IPS-15b (cell line): ENCODE measurements around the gene ZFP90.

Source experiments
- H3K27me3 ChIP-seq: one replicate; pipeline ENCODE4 v1.6.1; 2013; ENCODE audit warnings: low read length; ENCODE audit not compliant: control insufficient read depth, insufficient read depth
- H3K36me3 ChIP-seq: one replicate; pipeline ENCODE4 v1.6.1; 2013; ENCODE audit warnings: low read length; ENCODE audit not compliant: control insufficient read depth, insufficient read depth
- H3K4me1 ChIP-seq: one replicate; pipeline ENCODE4 v1.6.1; 2013; ENCODE audit warnings: mild to moderate bottlenecking, low read length; ENCODE audit not compliant: control insufficient read depth, insufficient read depth
- H3K4me3 ChIP-seq: one replicate; pipeline ENCODE4 v1.5.1; 2013; ENCODE audit warnings: low read depth, low read length
- H3K9ac ChIP-seq: one replicate; pipeline ENCODE4 v1.6.1; 2013; ENCODE audit warnings: low read depth, mild to moderate bottlenecking, low read length
- H3K9me3 ChIP-seq: one replicate; pipeline ENCODE4 v1.6.1; 2013; ENCODE audit warnings: mild to moderate bottlenecking, low read length; ENCODE audit not compliant: control insufficient read depth, insufficient read depth

ZFP90 gene

DNA sequence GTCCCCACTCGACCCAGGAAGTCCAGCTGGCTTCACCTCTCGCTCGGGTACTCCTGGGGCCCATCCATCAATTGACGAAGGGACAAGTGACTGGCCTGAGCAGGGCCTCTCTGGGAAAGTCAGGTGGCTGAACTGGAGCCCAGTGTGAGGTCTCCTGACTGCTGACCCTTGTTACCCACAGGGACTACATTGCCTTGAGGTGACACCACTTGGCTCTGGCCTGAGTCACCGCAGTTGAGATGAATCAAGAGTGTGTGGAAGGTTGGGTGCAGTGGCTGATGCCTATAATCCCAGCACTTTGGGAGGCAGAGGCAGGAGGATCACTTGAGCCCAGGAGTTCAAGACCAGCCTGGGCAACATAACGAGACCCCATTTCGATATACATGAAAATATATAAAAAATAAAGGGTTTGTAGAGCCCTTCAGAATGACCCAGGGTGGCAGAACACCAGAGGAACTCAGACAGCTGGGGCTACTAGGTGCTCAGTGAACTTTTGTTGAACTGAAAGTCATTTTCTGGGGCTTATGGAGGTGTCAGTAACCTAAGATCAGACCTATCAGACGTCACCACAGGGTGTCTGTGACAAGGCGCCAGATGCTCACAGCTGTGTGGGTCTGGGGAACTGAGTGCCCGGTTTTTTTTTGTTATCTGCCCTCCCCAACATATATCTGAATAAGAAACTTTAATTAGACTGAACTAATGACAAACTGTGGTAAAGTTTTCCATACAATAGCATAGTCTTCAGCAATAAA lies 14.8 kb upstream of the ZFP90 start:
- H3K36me3 ChIP-seq, result no peaks in the 10 kb centered on the region
- H3K9ac ChIP-seq, result no peak overlapping the region
- no peaks in the 10 kb centered on the region for H3K9me3 ChIP-seq
- H3K4me3 ChIP-seq, result no peak overlapping the region
- peaks cover 8% of the 10 kb centered on the region for H3K27me3 ChIP-seq
- H3K4me1 ChIP-seq, result no peaks in the 10 kb centered on the region

GRCh38 chr16:68526143-68526781 lies 12.8 kb upstream of the ZFP90 start:
- Histone ChIP-seq H3K4me3 (no peak overlapping the region), H3K9me3 (no peaks in the 10 kb centered on the region), H3K4me1 (no peaks in the 10 kb centered on the region), H3K9ac (no peak overlapping the region), H3K36me3 (no peaks in the 10 kb centered on the region), H3K27me3 (peaks cover 24% of the 10 kb centered on the region)

DNA sequence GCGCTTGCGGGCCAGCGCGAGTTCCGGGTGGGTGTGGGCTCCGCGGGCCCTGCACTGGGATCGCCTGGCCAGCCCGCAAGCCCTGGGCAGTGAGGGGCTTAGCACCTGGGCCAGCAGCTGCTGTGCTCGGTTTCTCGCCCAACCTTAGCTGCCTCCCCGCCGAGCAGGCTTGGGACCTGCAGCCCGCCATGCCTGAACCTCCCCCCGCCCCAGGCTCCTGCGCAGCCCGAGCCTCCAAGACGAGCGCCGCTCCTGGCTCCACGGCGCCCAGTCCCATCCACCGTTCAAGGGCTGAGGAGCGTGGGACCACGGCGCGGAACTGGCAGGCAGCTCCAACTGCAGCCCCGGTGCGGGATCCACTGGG lies 12.3 kb upstream of the ZFP90 start:
- H3K9me3 ChIP-seq, result no peaks in the 10 kb centered on the region
- H3K9ac ChIP-seq, result no peak overlapping the region
- H3K36me3 ChIP-seq, result no peaks in the 10 kb centered on the region
- peaks cover 27% of the 10 kb centered on the region for H3K27me3 ChIP-seq
- no peaks in the 10 kb centered on the region for H3K4me1 ChIP-seq
- no peak overlapping the region for H3K4me3 ChIP-seq

GRCh38 chr16:68528233-68528632 lies 10.9 kb upstream of the ZFP90 start:
- H3K9me3 ChIP-seq, result no peaks in the 10 kb centered on the region
- H3K36me3 ChIP-seq, result no peaks in the 10 kb centered on the region
- H3K9ac ChIP-seq, result no peak overlapping the region
- H3K4me1 ChIP-seq, result no peaks in the 10 kb centered on the region
- peaks cover 27% of the 10 kb centered on the region for H3K27me3 ChIP-seq
- H3K4me3 ChIP-seq, result no peak overlapping the region

DNA sequence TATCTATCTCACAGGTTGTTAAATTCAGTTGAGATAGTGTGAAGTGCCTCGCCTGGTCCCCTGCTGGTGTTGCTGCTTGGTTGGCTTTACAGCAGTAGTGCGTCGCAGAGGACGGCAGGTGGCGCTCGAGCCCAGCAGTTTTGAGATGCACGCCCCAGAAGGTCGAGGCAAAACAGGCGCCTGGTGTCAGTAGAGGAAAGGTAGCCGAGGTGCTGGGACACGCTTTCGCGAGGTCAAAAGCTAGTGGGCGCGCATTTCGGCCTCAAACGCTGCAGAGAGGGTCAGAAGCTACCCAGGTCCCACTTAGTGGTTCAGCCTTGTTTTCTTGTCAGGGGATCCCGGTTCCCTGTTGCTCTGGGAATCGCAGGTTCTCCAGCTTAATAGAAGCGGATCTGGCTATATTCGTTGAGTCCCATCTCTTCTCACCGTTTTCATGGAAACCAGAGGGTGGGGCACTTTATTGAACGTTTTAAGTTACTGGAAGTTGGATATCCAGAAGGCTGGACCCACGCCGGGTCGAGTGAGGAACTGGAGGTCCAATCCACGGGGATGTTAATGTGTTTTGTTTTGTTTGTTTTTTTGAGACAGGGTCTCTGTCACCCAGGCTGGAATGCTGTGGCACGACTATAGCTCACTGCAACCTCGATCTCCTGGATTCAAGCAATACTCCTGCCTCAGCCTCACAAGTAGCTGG lies 10.3 kb upstream of the ZFP90 start:
- no peak overlapping the region for H3K4me3 ChIP-seq
- no peak overlapping the region for H3K9ac ChIP-seq

GRCh38 chr16:68529608-68529930 lies 9.5 kb upstream of the ZFP90 start:
- peak overlapping the region; percentile 70 for H3K4me3 ChIP-seq
- H3K27me3 ChIP-seq, result peaks cover 27% of the 10 kb centered on the region
- H3K4me1 ChIP-seq, result no peaks in the 10 kb centered on the region
- H3K9me3 ChIP-seq, result no peaks in the 10 kb centered on the region
- H3K36me3 ChIP-seq, result no peaks in the 10 kb centered on the region
- no peak overlapping the region for H3K9ac ChIP-seq

More for the DNA sequence above, 10.3 kb upstream of the ZFP90 start:
- Histone ChIP-seq H3K36me3 (no peaks in the 10 kb centered on the region), H3K27me3 (peaks cover 27% of the 10 kb centered on the region), H3K4me1 (no peaks in the 10 kb centered on the region), H3K9me3 (no peaks in the 10 kb centered on the region)

GRCh38 chr16:68529931-68530701 lies 9.0 kb upstream of the ZFP90 start:
- H3K9ac ChIP-seq, result peak overlapping the region; percentile 37
- H3K4me3 ChIP-seq, result peak overlapping the region; percentile 70
- H3K4me1 ChIP-seq, result no peaks in the 10 kb centered on the region
- H3K36me3 ChIP-seq, result no peaks in the 10 kb centered on the region
- H3K27me3 ChIP-seq, result peaks cover 27% of the 10 kb centered on the region
- H3K9me3 ChIP-seq, result no peaks in the 10 kb centered on the region

DNA sequence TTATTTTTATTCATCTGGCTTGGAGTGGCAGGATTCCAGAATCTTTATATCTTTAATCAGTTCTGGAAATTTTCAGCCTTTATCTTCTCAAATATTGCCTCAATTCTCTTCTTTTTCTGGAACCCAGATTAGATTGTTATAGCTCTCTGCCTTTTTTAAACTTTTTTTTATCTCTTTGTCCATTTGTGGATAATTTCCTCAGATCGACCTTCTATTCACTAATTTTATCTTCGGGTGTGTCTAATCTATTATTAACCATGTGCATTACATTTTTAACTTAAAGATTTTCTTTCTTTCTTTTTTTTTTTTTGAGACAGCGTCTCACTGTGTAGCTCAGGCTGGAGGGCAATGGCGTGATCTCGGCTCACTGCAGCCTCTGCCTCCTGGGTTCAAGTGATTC lies 5.2 kb upstream of the ZFP90 start:
- H3K9ac ChIP-seq, result no peak overlapping the region
- no peak overlapping the region for H3K4me3 ChIP-seq
- H3K9me3 ChIP-seq, result no peaks in the 10 kb centered on the region
- no peaks in the 10 kb centered on the region for H3K4me1 ChIP-seq
- H3K27me3 ChIP-seq, result peaks cover 26% of the 10 kb centered on the region
- H3K36me3 ChIP-seq, result no peaks in the 10 kb centered on the region

GRCh38 chr16:68535331-68535730 lies 3.8 kb upstream of the ZFP90 start:
- Histone ChIP-seq H3K4me3 (no peak overlapping the region), H3K27me3 (peaks cover 13% of the 10 kb centered on the region), H3K9ac (no peak overlapping the region), H3K36me3 (no peaks in the 10 kb centered on the region), H3K4me1 (no peaks in the 10 kb centered on the region), H3K9me3 (no peaks in the 10 kb centered on the region)

DNA sequence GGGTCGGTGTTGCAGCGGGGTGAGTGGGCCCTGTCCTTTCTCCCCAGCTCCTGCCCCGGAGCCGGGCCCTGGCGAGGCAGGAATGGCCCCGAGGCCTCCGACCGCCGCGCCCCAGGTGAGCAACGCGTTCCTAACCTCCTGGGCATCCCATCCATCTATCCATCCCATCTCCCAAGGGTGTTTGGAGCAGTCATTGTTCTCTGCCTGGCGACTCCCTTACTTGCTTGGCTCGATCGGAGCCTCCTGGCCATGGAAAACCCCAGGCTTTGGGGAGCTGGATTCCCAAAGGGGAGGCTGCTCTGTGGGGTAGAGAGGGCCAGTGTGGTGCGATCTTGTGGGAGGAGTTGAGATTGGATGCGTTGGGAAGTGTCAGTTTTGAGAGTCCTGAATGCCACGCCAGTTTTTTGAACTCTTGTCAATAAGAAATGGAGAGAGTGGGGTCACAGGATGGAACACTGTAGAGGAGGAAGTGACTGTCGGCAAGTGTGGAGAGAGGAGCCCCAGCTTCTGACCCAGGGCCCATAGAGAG lies 684 bp downstream of the ZFP90 start:
- Histone ChIP-seq H3K36me3 (no peaks in the 10 kb centered on the region), H3K4me3 (peak overlapping the region; percentile 88), H3K9ac (peak overlapping the region; percentile 24), H3K27me3 (no peaks in the 10 kb centered on the region), H3K4me1 (no peaks in the 10 kb centered on the region), H3K9me3 (no peaks in the 10 kb centered on the region)

GRCh38 chr16:68548947-68549346 lies 9.9 kb downstream of the ZFP90 start:
- no peaks in the 10 kb centered on the region for H3K4me1 ChIP-seq
- H3K9ac ChIP-seq, result no peak overlapping the region
- no peaks in the 10 kb centered on the region for H3K9me3 ChIP-seq
- H3K36me3 ChIP-seq, result no peaks in the 10 kb centered on the region
- no peak overlapping the region for H3K4me3 ChIP-seq
- no peaks in the 10 kb centered on the region for H3K27me3 ChIP-seq
